HCT116 (cell line): Measurements from ENCODE around the gene ABL2. TPM values are rescaled to one million over a fixed set of nuclear protein-coding genes. Genes with fewer than 3 reads are reported as not detected.

ENCODE experiments used
- ATAC-seq: fragments of 200-7000 bp; cut with Tn5 transposase; 2 replicates; pipeline ENCODE4 v1.9.1; 2020; ENCODE audit warnings: mild to moderate bottlenecking, moderate library complexity
- BruUV-seq: library from RNA; stranded (reverse); fragments of 400-500 nt; replicated peaks from 2 replicates; lab custom pipeline; 2021; lab: Mats Ljungman, UMichigan
- CTCF ChIA-PET: fragments of 300-600 bp; sonication (Branson Sonifier 250); formaldehyde crosslinking; loops from one replicate; lab custom pipeline; 2021; ENCODE audit warnings: antibody characterized with exemption; lab: Charles Lee
- POLR2A ChIA-PET: fragments of 300-600, 350-600 bp; sonication (Branson Sonifier 250); formaldehyde crosslinking; loops from one replicate; lab custom pipeline; 2021; ENCODE audit warnings: antibody characterized with exemption; lab: Charles Lee
- RAD21 ChIA-PET, 2 experiments: fragments of 300-600 bp; sonication (Branson Sonifier 250); formaldehyde crosslinking; loops; one replicate each; lab custom pipeline; 2023; ENCODE audit warnings: low total read pairs in 2 of 2; ENCODE audit not compliant: uncharacterized antibody in 2 of 2, unreplicated experiment in 2 of 2, low non-redundant PET in 1 of 2; lab: Charles Lee
- DNase-seq: peaks from one replicate; pipeline ENCODE4 v3.0.0-alpha.2; 2010; ENCODE audit warnings: low read depth, low spot score
- H2AFZ ChIP-seq: fragments of 200-600 bp; shearing (Covaris generic), sonication (generic); 2 replicates; pipeline ENCODE4 v1.6.1; 2017; ENCODE audit warnings: low read depth, mixed run types, mixed read lengths, antibody characterized with exemption, low read length; ENCODE audit not compliant: poor library complexity, severe bottlenecking
- H3K27ac ChIP-seq: 2 replicates; pipeline ENCODE4 v1.5.1; 2012; ENCODE audit warnings: low read depth, low read length
- H3K27me3 ChIP-seq: fragments of 200-600 bp; sonication (generic); 2 replicates; pipeline ENCODE4 v1.6.1; 2016; ENCODE audit warnings: mixed run types, low read length, mixed read lengths; ENCODE audit not compliant: insufficient read depth
- H3K36me3 ChIP-seq, 2 experiments: fragments of 200-500 bp in 1 of 2; fragments of 200-600 bp in 1 of 2; sonication (Bioruptor generic) in 1 of 2; sonication (generic) in 1 of 2; 2 replicates each; pipeline versions ENCODE4 v1.5.1 to v1.6.1; 2014 to 2016; ENCODE audit warnings: low read length in 2 of 2, inconsistent platforms in 1 of 2, mixed read lengths in 1 of 2, mixed run types in 1 of 2; ENCODE audit not compliant: insufficient read depth in 2 of 2, control insufficient read depth in 1 of 2
- H3K4me1 ChIP-seq, 2 experiments: fragments of 200-600 bp in 1 of 2; sonication (generic) in 1 of 2; 2 replicates each; pipeline versions ENCODE4 v1.5.1 to v1.6.1; 2012 to 2017; ENCODE audit warnings: low read length in 2 of 2, inconsistent platforms in 1 of 2, mild to moderate bottlenecking in 1 of 2, mixed read lengths in 1 of 2, mixed run types in 1 of 2, moderate library complexity in 1 of 2; ENCODE audit not compliant: insufficient read depth in 2 of 2, control insufficient read depth in 1 of 2
- H3K4me2 ChIP-seq: fragments of 200-600 bp; sonication (generic); 2 replicates; pipeline ENCODE4 v1.6.1; 2017; ENCODE audit warnings: mixed run types, low read length, mixed read lengths
- H3K4me3 ChIP-seq, 2 experiments: fragments of 200-600 bp in 1 of 2; sonication (generic) in 1 of 2; replicated peaks in 1 of 2; 2 replicates each; pipeline ENCODE4 v1.5.1; 2011 to 2016; ENCODE audit warnings: low read length in 2 of 2, control low read depth in 1 of 2, low read depth in 1 of 2, mild to moderate bottlenecking in 1 of 2, mixed read lengths in 1 of 2, mixed run types in 1 of 2
- H3K79me2 ChIP-seq: fragments of 200-600 bp; sonication (generic); 2 replicates; pipeline ENCODE4 v1.6.1; 2017; ENCODE audit warnings: mild to moderate bottlenecking, mixed run types, low read length, moderate library complexity, mixed read lengths; ENCODE audit not compliant: insufficient read depth
- H3K9ac ChIP-seq: fragments of 200-600 bp; sonication (generic); 2 replicates; pipeline ENCODE4 v1.6.1; 2016; ENCODE audit warnings: low read length, mixed read lengths
- H3K9me2 ChIP-seq: fragments of 200-600 bp; sonication (generic), shearing (Covaris generic); 2 replicates; pipeline ENCODE4 v1.6.1; 2017; ENCODE audit warnings: mixed run types, mild to moderate bottlenecking, moderate library complexity; ENCODE audit not compliant: insufficient read depth
- H3K9me3 ChIP-seq, 2 experiments: fragments of 200-500 bp in 1 of 2; fragments of 200-600 bp in 1 of 2; sonication (Bioruptor generic) in 1 of 2; sonication (generic) in 1 of 2; 2 replicates each; pipeline ENCODE4 v1.6.1; 2014 to 2017; ENCODE audit warnings: low read length in 2 of 2, mixed read lengths in 2 of 2, inconsistent platforms in 1 of 2, low read depth in 1 of 2, mild to moderate bottlenecking in 1 of 2, mixed run types in 1 of 2, moderate library complexity in 1 of 2; ENCODE audit not compliant: control insufficient read depth in 1 of 2, insufficient read depth in 1 of 2
- H4K20me1 ChIP-seq: fragments of 200-600 bp; sonication (generic), shearing (Covaris generic); 2 replicates; pipeline ENCODE4 v1.6.1; 2017; ENCODE audit warnings: mixed run types, mild to moderate bottlenecking, moderate library complexity; ENCODE audit not compliant: insufficient read depth
- ELF1 ChIP-seq: IDR thresholded peaks from 2 replicates; pipeline ENCODE4 v1.6.1; 2012; ENCODE audit warnings: low read depth, borderline replicate concordance
- MAX ChIP-seq: IDR thresholded peaks from 2 replicates; pipeline ENCODE4 v1.6.1; 2012
- POLR2A ChIP-seq: IDR thresholded peaks from 2 replicates; pipeline ENCODE4 v1.7.0; 2011; ENCODE audit warnings: borderline replicate concordance; ENCODE audit not compliant: insufficient read depth, insufficient read length; ENCODE audit errors: extremely low read depth
- SIN3A ChIP-seq: IDR thresholded peaks from 2 replicates; pipeline ENCODE4 v1.6.1; 2012; ENCODE audit warnings: low read depth
- TCF7L2 ChIP-seq: IDR thresholded peaks from 2 replicates; pipeline ENCODE4 v1.7.0; 2011; ENCODE audit warnings: borderline replicate concordance, inconsistent platforms; ENCODE audit not compliant: insufficient read depth, insufficient read length; ENCODE audit errors: extremely low read depth
- intact Hi-C: fragments of 100-400 bp; cut with micrococcal nuclease; formaldehyde crosslinking; loops from 2 replicates; pipeline ENCODE4 v1.10.0; 2022
- total RNA-seq: library from RNA; stranded (reverse); gene quantifications from one replicate; pipeline ENCODE4 v1.2.1, GENCODE V29; 2021; ENCODE audit not compliant: unreplicated experiment

Gene ABL2
- total RNA-seq, 1 experiment from 2014 or later = 22.9 TPM

- RAD21 ChIA-PET = no interaction called here
- Histone ChIP-seq H3K4me2 (no peak overlapping the region), H3K4me1 (no peaks in the 10 kb centered on the region), H3K4me3 (no peak overlapping the region), H3K27ac (no peak overlapping the region), H3K79me2 (no peaks in the 10 kb centered on the region), H2AFZ (peak overlapping the region; percentile 54), H4K20me1 (no peaks in the 10 kb centered on the region), H3K9ac (no peak overlapping the region), H3K9me2 (no peaks in the 10 kb centered on the region), H3K9me3 (no peaks in the 10 kb centered on the region), H3K27me3 (no peaks in the 10 kb centered on the region), H3K36me3 (no peaks in the 10 kb centered on the region)
- DNase-seq (no peak), ATAC-seq (no peak)
- POLR2A ChIA-PET = no interaction called here
- TF ChIP-seq ELF1 = no peak
- no peak for TF ChIP-seq POLR2A
- CTCF ChIA-PET = no interaction called here
- BruUV-seq = no TSS peak
- intact Hi-C loops = no loop called here
Measured at GRCh38 chr1:179263121-179263520, 33.6 kb upstream of the ABL2 start.

- ATAC-seq = no peak
Measured at GRCh38 chr1:179262183-179262582, 32.7 kb upstream of the ABL2 start.

More at GRCh38 chr1:179262183-179262582, 32.7 kb upstream of the ABL2 start:
- no peaks in the 10 kb centered on the region for H3K9me2 ChIP-seq
- BruUV-seq = no TSS peak
- DNase-seq = no peak
- H3K4me3 ChIP-seq = no peak overlapping the region
- CTCF ChIA-PET = no interaction called here
- H3K27ac ChIP-seq = no peak overlapping the region
- RAD21 ChIA-PET = no interaction called here
- TF ChIP-seq TCF7L2 (no peak), SIN3A (no peak), MAX (no peak)
- H4K20me1 ChIP-seq = no peaks in the 10 kb centered on the region
- H3K9ac ChIP-seq = no peak overlapping the region
- H3K4me2 ChIP-seq = no peak overlapping the region
- no peaks in the 10 kb centered on the region for H3K27me3 ChIP-seq
- intact Hi-C loops = no loop called here
- peak overlapping the region; percentile 54 for H2AFZ ChIP-seq
- POLR2A ChIA-PET = no interaction called here
- no peaks in the 10 kb centered on the region for H3K4me1 ChIP-seq
- H3K79me2 ChIP-seq = no peaks in the 10 kb centered on the region
- H3K36me3 ChIP-seq = no peaks in the 10 kb centered on the region
- H3K9me3 ChIP-seq = no peaks in the 10 kb centered on the region
